ENCODE results near the gene TNFRSF18. TPM values are rescaled to one million over a fixed set of nuclear protein-coding genes. Genes with fewer than 3 reads are reported as not detected.
A peak's percentile ranks its signal among the peaks of the same experiment; 100 is the strongest.

TNFRSF18 gene
- total RNA-seq, 4 donors from 2014 or later: 0.29 to 0.66 TPM; not detected in 2

- no peak for DNase-seq (ENCODE audit: extremely low spot score)
- WGBS: 94% methylated on average over 22 of the region's 28 CpGs
- Histone ChIP-seq H3K4me1 (peaks cover 36 to 61% (median 43%) of the 10 kb centered on the region in 4 donors), H3K36me3 (peaks cover 0 to 19% (median 8%) of the 10 kb centered on the region in 4 donors), H3K9me3 (no peaks in the 10 kb centered on the region), H3K27ac (replicated peaks in 1 of 4) (no peak overlapping the region), H3K27me3 (peaks cover 0 to 25% (median 9%) of the 10 kb centered on the region in 4 donors), H3K4me3 (no peak overlapping the region)
- intact Hi-C loops (cut with DNase I): loop anchor here (5.0 kb wide), 2 partner anchors 38 to 112 kb away; partner anchors contain the start of gene UBE2J2
- TF ChIP-seq EP300 (IDR thresholded peaks at IDR 0.05) (no peak), POLR2AphosphoS5 (IDR thresholded peaks at IDR 0.05) (no peak), CTCF (IDR thresholded peaks at IDR 0.05) (no peak), POLR2A (IDR thresholded peaks at IDR 0.05; ENCODE audit: low read depth) (no peak)
Observed at GRCh38 chr1:1234180-1234808, 27.9 kb upstream of the TNFRSF18 start.

GRCh38 chr1:1233567-1233892 lies 27.1 kb upstream of the TNFRSF18 start:
- Histone ChIP-seq H3K9me3 (no peaks in the 10 kb centered on the region), H3K4me3 (no peak overlapping the region), H3K27me3 (peaks cover 0 to 17% (median 5%) of the 10 kb centered on the region in 4 donors), H3K36me3 (peaks cover 0 to 27% (median 13%) of the 10 kb centered on the region in 4 donors), H3K4me1 (peaks cover 40 to 67% (median 50%) of the 10 kb centered on the region in 4 donors), H3K27ac (replicated peaks in 1 of 4) (no peak overlapping the region)
- TF ChIP-seq CTCF (IDR thresholded peaks at IDR 0.05) (no peak), POLR2A (IDR thresholded peaks at IDR 0.05; ENCODE audit: low read depth) (no peak), EP300 (IDR thresholded peaks at IDR 0.05) (no peak), POLR2AphosphoS5 (IDR thresholded peaks at IDR 0.05) (no peak)
- intact Hi-C loops (cut with DNase I): loop anchor here (5.0 kb wide), 2 partner anchors 39 to 111 kb away; partner anchors contain the start of gene UBE2J2
- no peak for DNase-seq (ENCODE audit: extremely low spot score)
- 94% methylated on average over 15 of the region's 15 CpGs for WGBS

GRCh38 chr1:1232796-1233566 lies 26.6 kb upstream of the TNFRSF18 start:
- Histone ChIP-seq H3K9me3 (no peaks in the 10 kb centered on the region), H3K27ac (replicated peaks in 1 of 4) (peak overlapping the region in 1 of 4 donors; percentile 55), H3K27me3 (peaks cover 0 to 11% (median under 1%) of the 10 kb centered on the region in 4 donors), H3K4me1 (peaks cover 40 to 69% (median 53%) of the 10 kb centered on the region in 4 donors), H3K4me3 (peak overlapping the region; percentile 45 to 94 (median 85)), H3K36me3 (peaks cover 3 to 32% (median 19%) of the 10 kb centered on the region in 4 donors)
- intact Hi-C loops (cut with DNase I): loop anchor here (5.0 kb wide), 2 partner anchors 39 to 111 kb away; partner anchors contain the start of gene UBE2J2
- DNase-seq (ENCODE audit: extremely low spot score): no peak
- no peak for TF ChIP-seq POLR2A (IDR thresholded peaks at IDR 0.05; ENCODE audit: low read depth)
- TF ChIP-seq CTCF (IDR thresholded peaks at IDR 0.05): no peak
- TF ChIP-seq POLR2AphosphoS5 (IDR thresholded peaks at IDR 0.05): no peak
- TF ChIP-seq EP300 (IDR thresholded peaks at IDR 0.05): no peak
- 76% methylated on average over 55 of the region's 98 CpGs for WGBS

GRCh38 chr1:1232208-1232795 lies 25.9 kb upstream of the TNFRSF18 start, which contains the start of gene B3GALT6:
Gene B3GALT6 (plus strand): TSS chr1:1232237. CDS start chr1:1232279, 42 bp downstream.
- intact Hi-C loops (cut with DNase I): loop anchor here (5.0 kb wide), 2 partner anchors 40 to 110 kb away; partner anchors contain the start of gene UBE2J2
- Histone ChIP-seq H3K9me3 (no peaks in the 10 kb centered on the region), H3K27ac (replicated peaks in 1 of 4) (peak within 1 kb of the TSS; percentile 89 to 97 (median 94)), H3K27me3 (peaks cover 0 to 5% (median 0%) of the 10 kb centered on the region in 4 donors), H3K36me3 (peaks cover 9 to 39% (median 26%) of the 10 kb centered on the region in 4 donors), H3K4me3 (peak within 1 kb of the TSS; percentile 81 to 98 (median 92)), H3K4me1 (peaks cover 36 to 69% (median 50%) of the 10 kb centered on the region in 4 donors)
- no CpG with 5 or more reads among the region's 100 CpGs for WGBS
- no peak for TF ChIP-seq EP300 (IDR thresholded peaks at IDR 0.05)
- no peak for TF ChIP-seq POLR2AphosphoS5 (IDR thresholded peaks at IDR 0.05)
- TF ChIP-seq POLR2A (IDR thresholded peaks at IDR 0.05; ENCODE audit: low read depth): no peak
- no peak for TF ChIP-seq CTCF (IDR thresholded peaks at IDR 0.05)
- DNase-seq (ENCODE audit: extremely low spot score): no peak

All from esophagus muscularis mucosa (tissue), 4 donors.